Mononuclear cell (primary cell): ENCODE results near the gene FGG. TPM values are rescaled to one million over a fixed set of nuclear protein-coding genes. Genes with fewer than 3 reads are reported as not detected.

Experiments used
- H3K27me3 ChIP-seq: 2 replicates; pipeline ENCODE4 v1.6.0; 2011; ENCODE audit warnings: low read length, control low read depth; ENCODE audit not compliant: insufficient read depth
- H3K4me1 ChIP-seq: 2 replicates; pipeline ENCODE4 v1.5.1; 2011; ENCODE audit warnings: mild to moderate bottlenecking, low read length, control low read depth; ENCODE audit not compliant: insufficient read depth
- H3K4me3 ChIP-seq: 2 replicates; pipeline ENCODE4 v1.5.1; 2011; ENCODE audit warnings: mild to moderate bottlenecking, low read length, moderate library complexity
- H3K9me3 ChIP-seq: 2 replicates; pipeline ENCODE4 v1.5.1; 2011; ENCODE audit warnings: low read depth, mild to moderate bottlenecking, control low read depth, low read length
- total RNA-seq: library from RNA; depleted of rRNA; stranded (reverse); fragments of >200 nt; gene quantifications from one replicate; pipeline ENCODE4 v1.2.3, GENCODE V29; 2012

Gene FGG
- total RNA-seq, 1 donor, result not detected

- Histone ChIP-seq H3K4me1 (no peaks in the 10 kb centered on the region), H3K4me3 (no peak overlapping the region), H3K27me3 (peaks cover 4% of the 10 kb centered on the region), H3K9me3 (no peaks in the 10 kb centered on the region)
Observed at GRCh38 chr4:154583677-154584076, 28.8 kb downstream of the FGG start.

- H3K4me3 ChIP-seq, result no peak overlapping the region
- peaks cover 4% of the 10 kb centered on the region for H3K27me3 ChIP-seq
- H3K4me1 ChIP-seq, result no peaks in the 10 kb centered on the region
- H3K9me3 ChIP-seq, result no peaks in the 10 kb centered on the region
Observed at GRCh38 chr4:154583230-154583629, 29.2 kb downstream of the FGG start.

- Histone ChIP-seq H3K9me3 (no peaks in the 10 kb centered on the region), H3K4me3 (no peak overlapping the region), H3K27me3 (peaks cover 4% of the 10 kb centered on the region), H3K4me1 (no peaks in the 10 kb centered on the region)
Observed at GRCh38 chr4:154582723-154583122, 29.7 kb downstream of the FGG start.

GRCh38 chr4:154579927-154580326 is 32.5 kb downstream of the FGG start:
- H3K4me1 ChIP-seq, result no peaks in the 10 kb centered on the region
- H3K27me3 ChIP-seq, result peaks cover 11% of the 10 kb centered on the region
- H3K9me3 ChIP-seq, result no peaks in the 10 kb centered on the region
- no peak overlapping the region for H3K4me3 ChIP-seq

GRCh38 chr4:154578919-154579318 is 33.5 kb downstream of the FGG start:
- Histone ChIP-seq H3K4me3 (no peak overlapping the region), H3K4me1 (no peaks in the 10 kb centered on the region), H3K9me3 (no peaks in the 10 kb centered on the region), H3K27me3 (peaks cover 11% of the 10 kb centered on the region)

DNA sequence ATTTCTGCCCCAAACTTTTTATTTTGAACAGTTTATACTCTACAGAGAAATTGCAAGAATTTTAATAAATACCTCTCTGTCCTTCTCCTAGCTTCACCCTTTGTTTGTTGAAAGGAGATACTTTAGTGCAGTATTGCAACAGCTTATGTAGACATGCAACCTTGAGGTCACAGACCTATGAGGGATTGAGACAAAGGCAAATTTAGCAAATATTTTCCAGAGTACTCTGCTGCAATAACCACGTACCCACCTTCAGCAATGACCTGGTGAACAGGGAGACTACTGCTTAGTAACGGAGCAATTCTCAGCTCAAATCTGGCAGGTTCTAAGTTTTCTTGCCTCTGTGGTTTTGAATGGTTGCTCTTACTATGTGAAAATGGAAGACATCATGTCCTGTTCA is 35.1 kb downstream of the FGG start:
- Histone ChIP-seq H3K27me3 (peaks cover 11% of the 10 kb centered on the region), H3K4me3 (no peak overlapping the region), H3K9me3 (no peaks in the 10 kb centered on the region), H3K4me1 (no peaks in the 10 kb centered on the region)

- Histone ChIP-seq H3K27me3 (peaks cover 7% of the 10 kb centered on the region), H3K4me1 (no peaks in the 10 kb centered on the region), H3K4me3 (no peak overlapping the region)
Observed at GRCh38 chr4:154574311-154574710, 38.1 kb downstream of the FGG start.

DNA sequence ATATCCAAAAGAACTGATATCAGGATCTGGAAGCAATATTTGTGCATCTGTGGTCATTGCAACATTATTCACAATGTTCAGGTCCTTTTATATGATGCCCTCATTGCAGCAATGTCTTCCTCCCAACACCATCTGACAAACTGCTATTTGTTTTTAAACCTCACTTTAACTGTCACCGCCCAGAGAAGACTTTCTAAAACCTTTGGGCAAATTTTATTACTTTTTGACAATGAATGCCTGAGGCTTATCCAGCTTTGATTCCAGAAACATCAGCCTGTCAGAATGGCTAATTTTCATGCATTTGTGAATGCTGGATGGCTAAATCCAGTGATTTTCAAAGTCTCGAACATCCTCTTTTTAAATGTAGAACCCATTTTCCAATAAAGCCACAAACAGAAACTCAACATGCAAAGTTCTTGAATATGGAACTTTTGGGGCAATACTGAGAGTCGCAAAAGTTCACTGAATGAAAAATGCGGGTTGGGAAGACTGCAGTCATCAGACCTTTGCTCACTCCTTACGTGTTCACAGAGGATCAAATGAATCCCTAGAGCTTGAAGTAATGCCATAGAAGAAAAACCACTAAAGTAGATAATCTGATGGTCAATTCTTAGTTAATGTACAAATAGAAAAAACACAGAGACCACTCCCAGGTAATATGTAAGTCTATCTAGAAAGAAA is 39.1 kb downstream of the FGG start:
- H3K4me1 ChIP-seq, result no peaks in the 10 kb centered on the region
- H3K4me3 ChIP-seq, result no peak overlapping the region
- H3K27me3 ChIP-seq, result peaks cover 7% of the 10 kb centered on the region
- H3K9me3 ChIP-seq, result no peaks in the 10 kb centered on the region

More at GRCh38 chr4:154574311-154574710, 38.1 kb downstream of the FGG start:
- no peaks in the 10 kb centered on the region for H3K9me3 ChIP-seq

DNA sequence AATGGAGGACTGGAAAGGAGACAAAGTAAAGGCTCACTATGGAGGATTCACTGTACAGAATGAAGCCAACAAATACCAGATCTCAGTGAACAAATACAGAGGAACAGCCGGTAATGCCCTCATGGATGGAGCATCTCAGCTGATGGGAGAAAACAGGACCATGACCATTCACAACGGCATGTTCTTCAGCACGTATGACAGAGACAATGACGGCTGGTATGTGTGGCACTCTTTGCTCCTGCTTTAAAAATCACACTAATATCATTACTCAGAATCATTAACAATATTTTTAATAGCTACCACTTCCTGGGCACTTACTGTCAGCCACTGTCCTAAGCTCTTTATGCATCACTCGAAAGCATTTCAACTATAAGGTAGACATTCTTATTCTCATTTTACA is 42.9 kb downstream of the FGG start:
- no peaks in the 10 kb centered on the region for H3K27me3 ChIP-seq
- no peaks in the 10 kb centered on the region for H3K4me1 ChIP-seq
- H3K4me3 ChIP-seq, result no peak overlapping the region
- H3K9me3 ChIP-seq, result no peaks in the 10 kb centered on the region

GRCh38 chr4:154569028-154569427 is 43.4 kb downstream of the FGG start:
- Histone ChIP-seq H3K9me3 (no peaks in the 10 kb centered on the region), H3K4me3 (no peak overlapping the region), H3K27me3 (no peaks in the 10 kb centered on the region), H3K4me1 (no peaks in the 10 kb centered on the region)

DNA sequence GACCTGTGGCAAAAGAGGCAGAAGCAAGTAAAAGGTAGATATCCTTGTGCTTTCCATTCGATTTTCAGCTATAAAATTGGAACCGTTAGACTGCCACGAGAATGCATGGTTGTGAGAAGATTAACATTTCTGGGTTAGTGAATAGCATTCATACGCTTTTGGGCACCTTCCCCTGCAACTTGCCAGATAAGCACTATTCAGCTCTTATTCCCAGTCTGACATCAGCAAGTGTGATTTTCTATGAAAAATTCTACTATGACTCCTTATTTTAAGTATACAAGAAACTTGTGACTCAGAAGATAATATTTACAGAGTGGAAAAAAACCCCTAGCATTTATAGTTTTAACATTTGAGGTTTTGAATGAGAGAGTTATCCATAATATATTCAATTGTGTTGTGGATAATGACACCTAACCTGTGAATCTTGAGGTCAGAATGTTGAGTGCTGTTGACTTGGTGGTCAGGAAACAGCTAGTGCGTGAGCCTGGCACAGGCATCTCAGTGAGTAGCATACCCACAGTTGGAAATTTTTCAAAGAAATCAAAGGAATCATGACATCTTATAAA is 45.7 kb downstream of the FGG start:
- H3K4me1 ChIP-seq, result no peaks in the 10 kb centered on the region
- no peaks in the 10 kb centered on the region for H3K27me3 ChIP-seq
- no peak overlapping the region for H3K4me3 ChIP-seq
- no peaks in the 10 kb centered on the region for H3K9me3 ChIP-seq

DNA sequence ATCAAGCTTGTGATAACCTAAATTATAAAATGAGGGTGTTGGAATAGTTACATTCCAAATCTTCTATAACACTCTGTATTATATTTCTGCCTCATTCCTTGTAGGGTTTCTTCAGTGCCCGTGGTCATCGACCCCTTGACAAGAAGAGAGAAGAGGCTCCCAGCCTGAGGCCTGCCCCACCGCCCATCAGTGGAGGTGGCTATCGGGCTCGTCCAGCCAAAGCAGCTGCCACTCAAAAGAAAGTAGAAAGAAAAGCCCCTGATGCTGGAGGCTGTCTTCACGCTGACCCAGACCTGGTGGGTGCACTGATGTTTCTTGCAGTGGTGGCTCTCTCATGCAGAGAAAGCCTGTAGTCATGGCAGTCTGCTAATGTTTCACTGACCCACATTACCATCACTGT is 46.8 kb downstream of the FGG start:
- H3K4me1 ChIP-seq, result no peaks in the 10 kb centered on the region
- H3K9me3 ChIP-seq, result no peaks in the 10 kb centered on the region
- H3K27me3 ChIP-seq, result no peaks in the 10 kb centered on the region
- H3K4me3 ChIP-seq, result no peak overlapping the region

- Histone ChIP-seq H3K27me3 (no peaks in the 10 kb centered on the region), H3K9me3 (no peaks in the 10 kb centered on the region), H3K4me3 (no peak overlapping the region), H3K4me1 (no peaks in the 10 kb centered on the region)
Observed at GRCh38 chr4:154564311-154564710, 48.1 kb downstream of the FGG start.

- H3K4me3 ChIP-seq, result no peak within 1 kb of the TSS
- no peaks in the 10 kb centered on the region for H3K9me3 ChIP-seq
- no peaks in the 10 kb centered on the region for H3K27me3 ChIP-seq
- H3K4me1 ChIP-seq, result no peaks in the 10 kb centered on the region
Observed at GRCh38 chr4:154562697-154563254, 49.7 kb downstream of the FGG start, which contains the start of gene FGB. Gene FGB (plus strand): TSS chr4:154563011. CDS start chr4:154563019, 8 bp downstream.

DNA sequence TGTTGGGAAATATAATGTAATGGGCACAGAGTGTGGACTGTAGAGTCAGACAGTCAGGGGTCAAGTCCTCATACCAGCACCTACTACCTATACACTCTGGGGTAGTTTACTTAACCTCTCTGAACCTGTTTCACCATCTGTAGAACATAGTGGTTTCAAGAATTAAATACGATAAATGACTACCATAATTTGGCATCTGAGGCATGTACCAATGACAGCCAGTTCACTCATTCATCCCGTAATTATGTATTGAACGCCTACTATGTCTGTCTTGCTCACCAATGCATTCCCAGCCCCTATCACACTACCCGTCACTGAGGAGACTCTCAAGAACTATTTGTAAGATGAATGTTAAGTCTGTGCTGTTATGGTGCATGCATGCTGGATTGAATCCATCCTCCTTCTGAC is 51.6 kb downstream of the FGG start:
- H3K4me1 ChIP-seq, result no peaks in the 10 kb centered on the region
- H3K27me3 ChIP-seq, result no peaks in the 10 kb centered on the region
- no peaks in the 10 kb centered on the region for H3K9me3 ChIP-seq
- H3K4me3 ChIP-seq, result no peak overlapping the region

- Histone ChIP-seq H3K4me1 (no peaks in the 10 kb centered on the region), H3K27me3 (no peaks in the 10 kb centered on the region), H3K4me3 (no peak overlapping the region), H3K9me3 (no peaks in the 10 kb centered on the region)
Observed at GRCh38 chr4:154560419-154560801, 52.0 kb downstream of the FGG start.
